GM23248 (cell line): Measurements from ENCODE around the gene FHAD1.

Source experiments
- EZH2 ChIP-seq: fragments of 200-600 bp; sonication (generic); IDR thresholded peaks from 2 replicates; pipeline ENCODE4 v1.6.1; 2018; ENCODE audit warnings: antibody characterized with exemption, mild to moderate bottlenecking; ENCODE audit not compliant: insufficient read depth, poor library complexity, severe bottlenecking
- EZH2phosphoT487 ChIP-seq: fragments of 200-600 bp; sonication (generic); IDR thresholded peaks from 2 replicates; pipeline ENCODE4 v1.6.1; 2018; ENCODE audit warnings: antibody characterized with exemption, moderate library complexity, mild to moderate bottlenecking, low read depth; ENCODE audit not compliant: insufficient read depth

GRCh38 chr1:15211424-15211823, 35.6 kb upstream of the FHAD1 start:
- TF ChIP-seq EZH2phosphoT487 (no peak), EZH2 (no peak)
